ENCODE measurements around the gene HOXA3. TPM values are rescaled to one million over a fixed set of nuclear protein-coding genes. Genes with fewer than 3 reads are reported as not detected.

Gene HOXA3
- total and polyA plus RNA-seq, 9 of the 15 experiments (the other 6 are each of a cell fraction or from before 2014, with no cell fraction given), result 0.04 to 0.13 TPM; not detected in 7

GRCh38 chr7:27172823-27173510 is 20.6 kb upstream of the HOXA3 start:
- peaks cover 29 to 76% of the 10 kb centered on the region in 2 experiments for H3K27me3 ChIP-seq (ENCODE audit: control insufficient read depth in 2 of 2, insufficient read depth in 2 of 2, low read length in 2 of 2)
- WGBS (ENCODE audit: insufficient coverage, low coverage, missing lambda C conversion rate), result 23% methylated on average over 20 of the region's 58 CpGs
- no peaks in the 10 kb centered on the region for H3K9me3 ChIP-seq (replicated peaks; ENCODE audit: control insufficient read depth, insufficient read depth, low read depth, low read length)
- no TSS peak for BruUV-seq (replicated peaks)
- H3K4me2 ChIP-seq (ENCODE audit: insufficient read depth, low read length), result no peak overlapping the region
- in situ Hi-C loops (cut with MboI) (loop anchor here (25.0 kb wide), 3 partner anchors 661 to 1286 kb away; no protein-coding TSS in a partner anchor), intact Hi-C loops (cut with micrococcal nuclease) (no loop called here)
- H3K9me1 ChIP-seq (ENCODE audit: control insufficient read depth, insufficient read depth, low read length), result no peaks in the 10 kb centered on the region
- no peak overlapping the region for H2AFZ ChIP-seq (ENCODE audit: low read depth, low read length)
- H3K9ac ChIP-seq (ENCODE audit: insufficient read depth in 1 of 2, low read depth in 2 of 2, low read length in 2 of 2), result no peak overlapping the region
- ChIA-PET CTCF (ENCODE audit: low intra/inter-chr PET ratio) (no interaction called here), POLR2A (no interaction called here)
- no peak overlapping the region for H3K27ac ChIP-seq (ENCODE audit: extremely low read depth, low read depth, low read length)
- no peaks in the 10 kb centered on the region for H3K36me3 ChIP-seq (ENCODE audit: control insufficient read depth, insufficient read depth, low read length)
- H4K20me1 ChIP-seq (replicated peaks; ENCODE audit: control insufficient read depth, insufficient read depth, low read length), result no peaks in the 10 kb centered on the region
- DNase-seq (ENCODE audit: extremely low read depth in 1 of 4, low spot score in 3 of 4) (no peak), ATAC-seq (no peak), FAIRE-seq (no peak)
- peaks cover 0 to 3% of the 10 kb centered on the region in 2 experiments; a peak in 1 of 5 replicates for H3K4me1 ChIP-seq (replicated peaks in 1 of 2; ENCODE audit: control insufficient read depth in 2 of 2, insufficient read depth in 2 of 2, low read length in 2 of 2)
- H3K4me3 ChIP-seq, result no peak overlapping the region
- H3K79me2 ChIP-seq (ENCODE audit: control insufficient read depth, insufficient read depth, low read length), result no peaks in the 10 kb centered on the region
- no peak for TF ChIP-seq CBFB (CRISPR knock-in tag; IDR thresholded peaks at IDR 0.05)
- no peak for TF ChIP-seq BHLHE40 (IDR thresholded peaks at IDR 0.05; ENCODE audit: low read length)
- no peak for TF ChIP-seq TFAP4 (CRISPR knock-in tag; IDR thresholded peaks at IDR 0.05; ENCODE audit: borderline replicate concordance)
- no peak for TF ChIP-seq PRDM10 (IDR thresholded peaks at IDR 0.05; ENCODE audit: partially characterized antibody)
- TF ChIP-seq TFAM (CRISPR knock-in tag; conservative IDR thresholded peaks at IDR 0.05), result no peak
- no peak for TF ChIP-seq CAMTA2 (CRISPR knock-in tag; conservative IDR thresholded peaks at IDR 0.05)
- TF ChIP-seq, protein P1, sequence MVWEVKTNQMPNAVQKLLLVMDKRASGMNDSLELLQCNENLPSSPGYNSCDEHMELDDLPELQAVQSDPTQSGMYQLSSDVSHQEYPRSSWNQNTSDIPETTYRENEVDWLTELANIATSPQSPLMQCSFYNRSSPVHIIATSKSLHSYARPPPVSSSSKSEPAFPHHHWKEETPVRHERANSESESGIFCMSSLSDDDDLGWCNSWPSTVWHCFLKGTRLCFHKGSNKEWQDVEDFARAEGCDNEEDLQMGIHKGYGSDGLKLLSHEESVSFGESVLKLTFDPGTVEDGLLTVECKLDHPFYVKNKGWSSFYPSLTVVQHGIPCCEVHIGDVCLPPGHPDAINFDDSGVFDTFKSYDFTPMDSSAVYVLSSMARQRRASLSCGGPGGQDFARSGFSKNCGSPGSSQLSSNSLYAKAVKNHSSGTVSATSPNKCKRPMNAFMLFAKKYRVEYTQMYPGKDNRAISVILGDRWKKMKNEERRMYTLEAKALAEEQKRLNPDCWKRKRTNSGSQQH (CRISPR knock-in tag; IDR thresholded peaks at IDR 0.05), result no peak
- TF ChIP-seq NR4A1 (CRISPR knock-in tag; IDR thresholded peaks at IDR 0.05), result no peak
- TF ChIP-seq NR4A1 (tag; IDR thresholded peaks at IDR 0.05), result no peak
- no peak for TF ChIP-seq EP300 (IDR thresholded peaks at IDR 0.05; ENCODE audit: low read length)
- TF ChIP-seq TSC22D4 (tag; IDR thresholded peaks at IDR 0.05), result no peak
- TF ChIP-seq, protein P2, sequence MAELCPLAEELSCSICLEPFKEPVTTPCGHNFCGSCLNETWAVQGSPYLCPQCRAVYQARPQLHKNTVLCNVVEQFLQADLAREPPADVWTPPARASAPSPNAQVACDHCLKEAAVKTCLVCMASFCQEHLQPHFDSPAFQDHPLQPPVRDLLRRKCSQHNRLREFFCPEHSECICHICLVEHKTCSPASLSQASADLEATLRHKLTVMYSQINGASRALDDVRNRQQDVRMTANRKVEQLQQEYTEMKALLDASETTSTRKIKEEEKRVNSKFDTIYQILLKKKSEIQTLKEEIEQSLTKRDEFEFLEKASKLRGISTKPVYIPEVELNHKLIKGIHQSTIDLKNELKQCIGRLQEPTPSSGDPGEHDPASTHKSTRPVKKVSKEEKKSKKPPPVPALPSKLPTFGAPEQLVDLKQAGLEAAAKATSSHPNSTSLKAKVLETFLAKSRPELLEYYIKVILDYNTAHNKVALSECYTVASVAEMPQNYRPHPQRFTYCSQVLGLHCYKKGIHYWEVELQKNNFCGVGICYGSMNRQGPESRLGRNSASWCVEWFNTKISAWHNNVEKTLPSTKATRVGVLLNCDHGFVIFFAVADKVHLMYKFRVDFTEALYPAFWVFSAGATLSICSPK (IDR thresholded peaks at IDR 0.05; ENCODE audit: borderline replicate concordance), result no peak

Data from K562 (cell line).